Medulla oblongata (tissue), 1 donor: ENCODE measurements around the gene SPATA33.
A peak's percentile ranks its signal among the peaks of the same experiment; 100 is the strongest.

Source experiments
- DNase-seq: peaks from one replicate; pipeline ENCODE4 v3.0.0-alpha.2; 2015; ENCODE audit errors: extremely low spot score

The SPATA33 gene

GRCh38 chr16:89657442-89658220, at the start of gene SPATA33, which contains the start of gene CHMP1A:
Gene SPATA33 (plus strand): TSS chr16:89657836. CDS start chr16:89657912, 76 bp downstream.
Gene CHMP1A (minus strand): TSS chr16:89657708. CDS start chr16:89657588, 120 bp downstream.
- DNase-seq: peak; percentile 90

DNA sequence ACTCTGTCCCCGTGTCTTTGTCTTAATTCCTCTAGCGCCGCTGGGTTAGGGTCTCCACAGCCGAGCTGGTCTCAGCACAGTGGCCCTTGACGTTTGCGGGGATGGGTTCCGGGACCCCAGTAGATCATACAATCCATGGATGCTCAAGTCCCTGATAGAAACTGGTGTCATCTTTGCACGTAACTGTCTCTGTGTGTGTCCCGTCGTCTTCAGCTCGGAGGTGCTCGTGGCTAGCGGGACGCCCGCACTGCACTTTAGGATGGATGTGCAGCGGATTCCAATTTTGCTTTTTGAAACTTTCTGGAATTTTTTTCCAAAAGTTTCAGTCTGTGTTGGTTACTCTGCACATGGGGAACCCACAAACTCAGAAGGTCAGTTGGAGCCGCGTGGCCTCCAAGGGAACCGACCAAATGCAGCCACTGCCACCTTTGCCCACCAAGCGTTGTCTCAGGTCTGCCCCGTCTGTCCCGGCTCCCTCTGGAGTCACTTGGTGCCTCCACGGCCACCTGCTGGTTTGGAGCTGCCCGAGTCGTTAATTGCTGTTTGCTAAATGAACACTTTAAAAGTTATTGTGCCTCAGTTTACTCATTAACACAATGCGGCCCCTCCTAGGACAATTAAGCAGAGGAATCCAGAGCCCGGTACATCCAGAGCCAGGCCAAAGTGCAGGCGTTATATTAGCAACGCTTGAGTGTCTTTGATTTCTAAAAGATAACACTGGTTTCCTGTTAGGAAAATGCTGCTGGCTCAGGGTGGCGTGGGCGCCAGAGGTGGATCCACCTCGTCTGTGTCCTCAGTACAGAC, 49.5 kb upstream of the SPATA33 start:
- no peak for DNase-seq

DNA sequence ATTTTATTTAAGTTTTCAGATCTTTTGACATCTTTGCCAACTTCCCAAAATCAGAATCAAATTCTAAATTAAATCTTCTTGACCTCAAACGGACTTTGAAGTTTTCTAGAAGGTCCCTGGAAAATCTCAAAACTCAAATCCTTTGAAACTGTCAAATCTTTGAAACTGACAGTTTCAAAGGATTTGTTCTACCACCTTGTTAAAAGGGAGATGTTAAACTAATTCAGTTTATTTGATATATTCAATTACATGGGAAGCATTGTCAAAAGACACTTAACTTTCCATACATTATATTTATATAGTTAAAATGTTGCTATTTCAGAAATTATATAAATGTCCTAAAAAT, 47.6 kb upstream of the SPATA33 start:
- DNase-seq: no peak

GRCh38 chr16:89612415-89613166, 45.0 kb upstream of the SPATA33 start:
- DNase-seq: no peak

GRCh38 chr16:89613231-89613953, 44.2 kb upstream of the SPATA33 start, which contains the start of gene DPEP1:
Gene DPEP1 (plus strand): TSS chr16:89613642. CDS start chr16:89630411, 16,769 bp downstream.
- DNase-seq: no peak

GRCh38 chr16:89613954-89614459, 43.6 kb upstream of the SPATA33 start:
- DNase-seq: no peak

- DNase-seq: no peak
Observed at GRCh38 chr16:89615176-89615575, 42.5 kb upstream of the SPATA33 start.

GRCh38 chr16:89615596-89616090, 42.0 kb upstream of the SPATA33 start:
- DNase-seq: no peak

DNA sequence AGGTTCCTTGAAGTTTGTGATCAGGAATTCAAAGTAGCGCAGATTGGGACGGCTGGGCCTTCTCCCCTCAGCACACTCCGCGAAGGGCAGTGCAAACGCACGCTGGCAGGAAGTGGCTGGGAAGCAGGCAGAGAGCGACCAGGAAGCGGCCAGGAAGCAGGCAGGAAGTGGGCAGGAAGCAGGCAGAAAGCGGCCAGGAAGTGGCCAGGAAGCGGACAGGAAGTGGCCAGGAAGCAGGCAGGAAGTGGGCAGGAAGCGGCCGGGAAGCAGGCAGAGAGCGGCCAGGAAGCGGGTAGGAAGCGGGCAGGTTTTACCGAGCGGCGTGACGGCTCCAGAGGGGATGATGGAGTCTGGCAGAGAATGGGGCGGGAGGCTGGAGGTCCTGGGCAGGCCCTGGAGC, 41.0 kb upstream of the SPATA33 start:
- no peak for DNase-seq

DNA sequence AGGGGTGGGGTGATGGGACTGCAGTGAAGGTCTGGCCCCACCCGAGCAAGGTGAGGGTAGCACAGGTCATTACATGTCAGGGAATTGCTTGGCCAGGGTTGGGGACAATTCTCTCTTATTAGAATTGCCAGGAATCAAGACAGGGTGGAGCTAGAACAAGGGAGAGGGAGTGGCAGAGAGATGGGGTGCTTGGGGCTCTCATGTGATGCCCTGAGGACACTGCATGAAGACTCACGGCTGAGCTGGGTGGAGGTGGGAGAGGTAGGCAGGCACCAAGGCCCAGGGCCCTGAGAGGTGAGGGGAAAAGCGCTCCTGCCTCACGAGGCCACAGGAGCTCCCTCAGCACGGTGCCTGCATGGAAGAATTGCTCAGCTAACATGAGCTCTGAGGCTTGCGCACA, 40.6 kb upstream of the SPATA33 start:
- no peak for DNase-seq

DNA sequence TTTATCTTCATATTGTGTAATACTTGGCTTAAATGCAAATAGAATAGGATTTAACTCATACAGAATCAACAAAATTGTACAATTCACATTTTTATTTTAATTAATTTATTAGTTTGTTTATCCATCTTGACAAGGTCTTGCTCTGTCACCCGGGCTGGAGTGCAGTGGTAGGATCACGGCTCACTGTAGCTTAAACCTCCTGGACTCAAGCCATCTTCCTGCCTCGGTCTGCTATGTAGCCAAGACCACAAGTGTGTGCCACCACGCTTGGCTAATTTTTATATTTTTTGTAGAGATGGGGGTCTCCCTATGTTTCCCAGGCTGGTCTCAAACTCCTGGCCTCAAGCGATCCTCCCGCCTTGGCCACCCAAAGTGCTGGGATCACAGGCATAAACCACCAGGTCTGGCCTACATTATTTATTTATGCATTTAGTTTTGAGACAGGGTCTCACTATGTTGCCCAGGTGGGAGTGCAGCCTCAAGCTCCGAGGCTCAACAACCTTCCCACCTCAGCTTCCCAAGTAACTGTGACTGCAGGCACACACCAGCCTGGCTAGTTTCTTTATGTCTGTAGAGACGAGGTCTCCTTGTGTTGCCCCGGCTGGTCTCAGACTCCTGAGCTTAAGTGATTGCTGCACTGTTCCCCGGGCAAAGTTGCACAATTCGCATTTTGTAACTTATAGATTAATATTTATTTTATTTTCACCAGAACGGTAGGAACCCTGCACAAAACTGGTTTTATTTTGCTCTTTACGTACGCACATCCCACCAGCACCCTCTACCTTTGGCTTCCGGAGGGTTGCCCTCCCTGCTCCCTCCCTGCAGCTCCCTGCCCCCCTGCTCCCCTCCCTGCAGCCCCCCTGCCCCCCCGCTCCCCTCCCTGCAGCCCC, 39.3 kb upstream of the SPATA33 start:
- no peak for DNase-seq

DNA sequence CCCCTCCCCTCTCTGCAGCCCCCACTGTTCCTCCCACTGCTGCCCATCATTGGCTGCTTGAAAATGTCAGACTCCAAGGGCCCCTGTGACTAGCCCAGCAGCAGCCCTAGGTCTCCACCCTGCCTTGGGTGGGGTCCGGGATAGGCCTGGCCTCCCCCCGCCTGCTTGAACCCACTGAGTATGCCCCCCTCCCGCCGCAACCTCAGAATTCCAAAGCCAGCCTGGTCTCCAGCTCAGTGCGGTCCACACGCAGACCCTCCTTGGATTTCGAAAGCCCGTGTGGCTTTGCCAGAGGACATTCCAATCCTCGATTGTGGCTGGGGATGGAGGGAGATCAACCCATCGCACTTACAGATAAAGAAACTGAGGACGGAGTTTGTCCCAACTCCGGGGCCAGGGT, 37.8 kb upstream of the SPATA33 start:
- DNase-seq: no peak

DNA sequence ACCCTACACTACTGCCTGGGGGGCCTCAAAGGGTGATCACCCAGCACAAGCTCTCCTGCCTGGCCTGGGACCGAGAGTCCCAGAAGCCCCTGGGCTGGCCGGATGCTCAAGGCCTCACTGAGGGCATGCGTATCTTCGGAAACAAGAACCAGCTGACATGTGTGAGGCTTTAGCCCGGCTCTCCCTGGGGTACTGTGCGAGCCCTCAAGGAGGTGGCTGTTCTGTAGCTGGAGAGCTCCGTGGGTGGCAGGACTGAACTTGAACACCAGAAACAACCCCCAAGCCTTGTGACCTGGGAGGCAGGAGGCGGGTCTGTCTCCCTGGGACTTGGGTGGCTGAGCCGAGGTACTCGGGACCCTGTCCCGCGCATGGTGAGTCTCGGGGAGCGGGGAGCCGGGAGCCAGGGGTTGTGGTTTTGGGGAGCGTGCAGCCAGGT, 37.2 kb upstream of the SPATA33 start:
- DNase-seq: no peak

GRCh38 chr16:89621136-89621697, 36.4 kb upstream of the SPATA33 start:
- no peak for DNase-seq

DNA sequence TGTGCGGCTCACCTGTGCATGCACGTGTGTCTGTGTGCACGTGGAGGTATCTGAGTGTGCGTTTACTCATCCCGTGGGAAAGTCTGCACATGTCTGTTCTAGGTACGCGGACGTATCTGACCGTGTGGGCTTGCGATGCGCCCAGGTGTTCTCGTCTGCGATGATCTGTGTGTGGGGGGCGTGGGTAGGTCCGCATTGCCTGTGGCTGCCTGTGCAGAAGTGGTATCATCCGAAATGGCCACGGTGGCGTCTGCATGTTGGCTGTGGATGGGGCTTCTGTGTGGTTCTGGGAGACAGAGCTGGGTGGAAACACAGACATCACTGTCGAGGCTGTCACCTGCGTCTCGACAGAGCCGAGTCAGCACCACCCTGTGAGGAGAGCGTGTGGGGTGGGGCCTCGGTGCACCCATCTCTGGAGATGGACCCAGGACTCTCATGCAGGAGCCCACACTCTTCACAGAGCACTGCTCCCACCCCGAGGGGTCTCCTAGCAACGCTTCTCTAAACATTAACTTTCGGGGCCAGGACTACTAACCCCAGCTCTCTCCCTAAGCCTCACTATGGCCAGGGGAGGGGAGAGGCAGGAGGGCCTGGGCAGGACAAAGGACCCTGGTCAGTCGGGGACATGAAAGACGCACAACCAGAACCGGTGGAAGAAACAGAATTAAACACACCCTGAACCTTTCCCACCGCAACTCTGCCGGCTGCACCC, 35.8 kb upstream of the SPATA33 start:
- DNase-seq: no peak

DNA sequence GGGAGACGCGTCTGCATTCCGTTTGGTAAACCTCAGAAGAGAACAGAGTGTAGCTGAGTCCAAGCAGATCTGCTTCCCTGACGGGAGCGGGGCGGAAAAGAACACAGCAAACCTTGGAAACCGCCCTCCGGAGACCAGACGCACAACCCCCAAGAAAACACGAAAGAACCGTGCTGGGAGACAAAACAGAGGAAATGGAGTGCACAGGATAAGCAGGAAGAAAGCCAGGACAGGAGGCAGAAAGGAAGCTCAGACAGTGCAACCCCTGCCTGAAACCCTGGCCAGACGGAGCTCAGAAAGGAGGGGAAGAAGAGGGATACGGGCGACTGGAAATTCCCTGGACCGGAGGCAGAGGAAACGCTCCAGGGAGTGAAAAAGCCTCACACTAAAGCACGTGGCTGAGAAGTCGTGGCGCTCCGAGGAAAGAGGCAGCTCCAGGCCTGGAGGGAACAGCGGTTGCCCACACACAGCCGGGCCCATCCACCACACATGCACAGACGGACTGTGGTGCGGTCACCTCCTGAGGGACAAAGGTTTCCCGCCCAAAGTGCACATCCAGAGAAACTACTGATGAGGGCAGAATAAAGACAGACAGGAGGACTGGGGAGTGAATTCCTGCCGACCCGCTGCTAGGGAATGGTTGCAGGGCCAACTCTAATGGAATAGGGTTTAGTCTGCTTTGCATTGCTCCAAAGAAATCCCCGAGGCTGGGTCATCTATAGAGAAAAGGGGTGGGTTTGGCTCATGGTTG, 34.0 kb upstream of the SPATA33 start:
- no peak for DNase-seq

GRCh38 chr16:89624777-89625761, 32.6 kb upstream of the SPATA33 start:
- no peak for DNase-seq
